H1 (cell line): ENCODE measurements around the gene ALKBH1. TPM values are rescaled to one million over a fixed set of nuclear protein-coding genes. Genes with fewer than 3 reads are reported as not detected.

ENCODE experiments used
- EGR1 ChIP-seq: IDR thresholded peaks from 2 replicates; pipeline ENCODE4 v1.6.1; 2011; ENCODE audit warnings: low read depth, low read length, borderline replicate concordance
- NANOG ChIP-seq: IDR thresholded peaks from 2 replicates; pipeline ENCODE4 v1.6.1; 2011; ENCODE audit warnings: low read length, low read depth, mild to moderate bottlenecking, inconsistent platforms; ENCODE audit not compliant: insufficient read depth, poor library complexity, severe bottlenecking
- polyA plus RNA-seq, 7 experiments: library from polyadenylated mRNA; depleted of rRNA in 3 of 7; stranded (reverse) in 5 of 7; unstranded in 2 of 7; fragments of >200 nt in 5 of 7; fragments of 200-250 nt in 2 of 7; gene quantifications; 1 replicate in 5 of 7; 2 replicates in 1 of 7; 4 replicates in 1 of 7; pipeline versions ENCODE4 v1.2.1 to v1.2.3, GENCODE V29; 2011 to 2013; ENCODE audit warnings: missing spikeins in 2 of 7, mixed read lengths in 2 of 7
- total RNA-seq: library from RNA; stranded (reverse); fragmentation: NEBNext Ultra II Directional; extraction: Animal tissue kit (Norgen Biotek cat#: 25700); gene quantifications from 2 replicates; pipeline ENCODE4 v1.2.1, GENCODE V29; 2021
- TF ChIP-seq, protein P1 (sequence below): IDR thresholded peaks from 2 replicates; pipeline ENCODE4 v1.6.1; 2012; ENCODE audit warnings: low read length, inconsistent platforms
- TF ChIP-seq, protein P2 (sequence below): IDR thresholded peaks from 2 replicates; pipeline ENCODE4 v1.6.1; 2012; ENCODE audit warnings: inconsistent platforms

Gene ALKBH1
- total and polyA plus RNA-seq, 2 of the 8 experiments (the other 6 are each of a cell fraction or from before 2014, with no cell fraction given): 14.3 to 20.0 TPM

GRCh38 chr14:77647853-77648252 is 60.0 kb downstream of the ALKBH1 start (continued):
- TF ChIP-seq, protein P1, sequence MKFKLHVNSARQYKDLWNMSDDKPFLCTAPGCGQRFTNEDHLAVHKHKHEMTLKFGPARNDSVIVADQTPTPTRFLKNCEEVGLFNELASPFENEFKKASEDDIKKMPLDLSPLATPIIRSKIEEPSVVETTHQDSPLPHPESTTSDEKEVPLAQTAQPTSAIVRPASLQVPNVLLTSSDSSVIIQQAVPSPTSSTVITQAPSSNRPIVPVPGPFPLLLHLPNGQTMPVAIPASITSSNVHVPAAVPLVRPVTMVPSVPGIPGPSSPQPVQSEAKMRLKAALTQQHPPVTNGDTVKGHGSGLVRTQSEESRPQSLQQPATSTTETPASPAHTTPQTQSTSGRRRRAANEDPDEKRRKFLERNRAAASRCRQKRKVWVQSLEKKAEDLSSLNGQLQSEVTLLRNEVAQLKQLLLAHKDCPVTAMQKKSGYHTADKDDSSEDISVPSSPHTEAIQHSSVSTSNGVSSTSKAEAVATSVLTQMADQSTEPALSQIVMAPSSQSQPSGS: no peak
- TF ChIP-seq EGR1 (no peak), NANOG (no peak)
- TF ChIP-seq, protein P2, sequence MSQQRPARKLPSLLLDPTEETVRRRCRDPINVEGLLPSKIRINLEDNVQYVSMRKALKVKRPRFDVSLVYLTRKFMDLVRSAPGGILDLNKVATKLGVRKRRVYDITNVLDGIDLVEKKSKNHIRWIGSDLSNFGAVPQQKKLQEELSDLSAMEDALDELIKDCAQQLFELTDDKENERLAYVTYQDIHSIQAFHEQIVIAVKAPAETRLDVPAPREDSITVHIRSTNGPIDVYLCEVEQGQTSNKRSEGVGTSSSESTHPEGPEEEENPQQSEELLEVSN: no peak
